Vagina (tissue), 2 donors: Measurements from ENCODE around the gene USP21. TPM values are rescaled to one million over a fixed set of nuclear protein-coding genes. Genes with fewer than 3 reads are reported as not detected.
A peak's percentile ranks its signal among the peaks of the same experiment; 100 is the strongest.

ENCODE experiments used
- DNase-seq, 2 donors: peaks; one replicate each; pipeline ENCODE4 v3.0.0-alpha.2; 2017; ENCODE audit errors: extremely low spot score in 2 of 2
- H3K27ac ChIP-seq: fragments of 200-600 bp; sonication (generic); one replicate; pipeline ENCODE4 v1.5.1; 2019
- H3K27me3 ChIP-seq: fragments of 200-600 bp; sonication (generic); one replicate; pipeline ENCODE4 v1.5.1; 2019
- H3K36me3 ChIP-seq, 2 donors: fragments of 200-600 bp; sonication (generic); one replicate each; pipeline ENCODE4 v1.5.1; 2017 to 2019
- H3K4me1 ChIP-seq: fragments of 200-600 bp; sonication (generic); one replicate; pipeline ENCODE4 v1.5.1; 2019
- H3K4me3 ChIP-seq, 2 donors: fragments of 200-600 bp; sonication (generic); 1 replicate in 1 of 2; 2 replicates in 1 of 2; pipeline ENCODE4 v1.5.1; 2016 to 2019
- H3K9me3 ChIP-seq: fragments of 200-600 bp; sonication (generic); one replicate; pipeline ENCODE4 v1.5.1; 2019
- POLR2A ChIP-seq, 2 donors: fragments of 450-650 bp; IDR thresholded peaks; one replicate each; pipeline ENCODE4 v1.6.1; 2017; ENCODE audit warnings: antibody characterized with exemption in 2 of 2, mild to moderate bottlenecking in 2 of 2, moderate library complexity in 2 of 2
- POLR2AphosphoS5 ChIP-seq, 2 donors: sonication (generic); formaldehyde crosslinking; IDR thresholded peaks; one replicate each; pipeline ENCODE4 v1.9.0; 2017; ENCODE audit warnings: antibody characterized with exemption in 2 of 2, mild to moderate bottlenecking in 2 of 2, low read depth in 1 of 2; ENCODE audit not compliant: insufficient read depth in 1 of 2
- intact Hi-C: fragments of 100-400 bp; cut with DNase I; formaldehyde crosslinking; loops from one replicate; pipeline ENCODE4 v1.15.1; 2023
- total RNA-seq: library from RNA; depleted of rRNA; stranded (reverse); fragments of >200 nt; gene quantifications from one replicate; pipeline ENCODE4 v1.2.3, GENCODE V29; 2016
- TF ChIP-seq, protein P1 (sequence below), 3 experiments: fragments of 450-650 bp in 2 of 3; fragments of 200-600 bp in 1 of 3; sonication (generic) in 1 of 3; IDR thresholded peaks; one replicate each; pipeline ENCODE4 v1.5.1; 2017 to 2019; ENCODE audit warnings: antibody characterized with exemption in 3 of 3, mild to moderate bottlenecking in 2 of 3, moderate library complexity in 2 of 3

The USP21 gene
- total RNA-seq, 1 donor from 2014 or later: 19.4 TPM

- H3K36me3 ChIP-seq: peaks cover 0 to 3% of the 10 kb centered on the region in 2 donors
- intact Hi-C loops: no loop called here
- no peak for DNase-seq
- TF ChIP-seq POLR2A (IDR thresholded peaks at IDR 0.05): no peak
- no peaks in the 10 kb centered on the region for H3K9me3 ChIP-seq
- no peak overlapping the region for H3K4me3 ChIP-seq
- H3K27ac ChIP-seq: peak overlapping the region; percentile 60
- peaks cover 30% of the 10 kb centered on the region for H3K4me1 ChIP-seq
- H3K27me3 ChIP-seq: no peaks in the 10 kb centered on the region
These were observed 26.5 kb downstream of the USP21 start for GRCh38 chr1:161185732-161186311.

GRCh38 chr1:161187311-161187710, 28.0 kb downstream of the USP21 start:
- Histone ChIP-seq H3K9me3 (no peaks in the 10 kb centered on the region), H3K27ac (peak overlapping the region; percentile 60), H3K4me1 (peaks cover 31% of the 10 kb centered on the region), H3K4me3 (no peak overlapping the region), H3K27me3 (no peaks in the 10 kb centered on the region), H3K36me3 (peaks cover 0 to 8% of the 10 kb centered on the region in 2 donors)
- intact Hi-C loops: no loop called here
- TF ChIP-seq, protein P1, sequence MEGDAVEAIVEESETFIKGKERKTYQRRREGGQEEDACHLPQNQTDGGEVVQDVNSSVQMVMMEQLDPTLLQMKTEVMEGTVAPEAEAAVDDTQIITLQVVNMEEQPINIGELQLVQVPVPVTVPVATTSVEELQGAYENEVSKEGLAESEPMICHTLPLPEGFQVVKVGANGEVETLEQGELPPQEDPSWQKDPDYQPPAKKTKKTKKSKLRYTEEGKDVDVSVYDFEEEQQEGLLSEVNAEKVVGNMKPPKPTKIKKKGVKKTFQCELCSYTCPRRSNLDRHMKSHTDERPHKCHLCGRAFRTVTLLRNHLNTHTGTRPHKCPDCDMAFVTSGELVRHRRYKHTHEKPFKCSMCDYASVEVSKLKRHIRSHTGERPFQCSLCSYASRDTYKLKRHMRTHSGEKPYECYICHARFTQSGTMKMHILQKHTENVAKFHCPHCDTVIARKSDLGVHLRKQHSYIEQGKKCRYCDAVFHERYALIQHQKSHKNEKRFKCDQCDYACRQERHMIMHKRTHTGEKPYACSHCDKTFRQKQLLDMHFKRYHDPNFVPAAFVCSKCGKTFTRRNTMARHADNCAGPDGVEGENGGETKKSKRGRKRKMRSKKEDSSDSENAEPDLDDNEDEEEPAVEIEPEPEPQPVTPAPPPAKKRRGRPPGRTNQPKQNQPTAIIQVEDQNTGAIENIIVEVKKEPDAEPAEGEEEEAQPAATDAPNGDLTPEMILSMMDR (IDR thresholded peaks at IDR 0.05): no peak
- TF ChIP-seq POLR2A (IDR thresholded peaks at IDR 0.05) (no peak), POLR2AphosphoS5 (IDR thresholded peaks at IDR 0.05; ENCODE audit: insufficient read depth in 1 of 2, low read depth in 1 of 2) (no peak)
- no peak for DNase-seq

DNA sequence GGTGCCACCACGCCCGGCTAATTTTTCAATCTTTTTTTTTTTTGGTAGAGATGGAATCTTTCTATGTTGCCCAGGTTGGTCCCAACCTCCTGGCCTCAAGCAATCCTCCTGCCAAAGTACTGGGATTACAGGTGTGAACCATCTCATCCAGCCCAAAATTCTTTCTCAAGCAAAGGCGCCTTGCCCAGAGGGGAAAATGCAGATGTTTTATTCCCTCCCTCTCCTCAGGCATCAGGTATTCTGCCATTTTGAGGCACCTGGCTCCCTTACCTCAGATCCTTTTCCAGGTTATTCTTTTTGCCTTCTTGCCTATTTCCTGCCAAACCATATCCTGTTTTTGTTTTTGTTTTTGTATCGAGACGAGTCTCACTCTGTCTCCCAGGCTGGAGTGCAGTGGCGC, 29.1 kb downstream of the USP21 start:
- intact Hi-C loops: no loop called here
- Histone ChIP-seq H3K9me3 (no peaks in the 10 kb centered on the region), H3K36me3 (peaks cover 0 to 14% of the 10 kb centered on the region in 2 donors), H3K4me1 (peaks cover 31% of the 10 kb centered on the region), H3K4me3 (no peak overlapping the region), H3K27ac (no peak overlapping the region), H3K27me3 (no peaks in the 10 kb centered on the region)
- no peak for TF ChIP-seq POLR2AphosphoS5 (IDR thresholded peaks at IDR 0.05; ENCODE audit: insufficient read depth in 1 of 2, low read depth in 1 of 2)
- no peak for TF ChIP-seq POLR2A (IDR thresholded peaks at IDR 0.05)
- TF ChIP-seq, protein P1 (IDR thresholded peaks at IDR 0.05): no peak
- DNase-seq: no peak

- Histone ChIP-seq H3K4me3 (no peak overlapping the region), H3K4me1 (peaks cover 37% of the 10 kb centered on the region), H3K27ac (no peak overlapping the region), H3K36me3 (peaks cover 0 to 16% of the 10 kb centered on the region in 2 donors), H3K27me3 (no peaks in the 10 kb centered on the region), H3K9me3 (no peaks in the 10 kb centered on the region)
- no peak for DNase-seq
- TF ChIP-seq, protein P1 (IDR thresholded peaks at IDR 0.05): no peak
- TF ChIP-seq POLR2AphosphoS5 (IDR thresholded peaks at IDR 0.05; ENCODE audit: insufficient read depth in 1 of 2, low read depth in 1 of 2) (no peak), POLR2A (IDR thresholded peaks at IDR 0.05) (no peak)
- intact Hi-C loops: no loop called here
These were observed 29.7 kb downstream of the USP21 start for GRCh38 chr1:161189036-161189435.

GRCh38 chr1:161190962-161191521, 31.7 kb downstream of the USP21 start:
- intact Hi-C loops: loop anchor here (10.0 kb wide), 1 partner anchor 194 kb away; no protein-coding TSS in a partner anchor
- Histone ChIP-seq H3K27me3 (no peaks in the 10 kb centered on the region), H3K27ac (peak overlapping the region; percentile 20), H3K4me3 (no peak overlapping the region), H3K4me1 (peaks cover 32% of the 10 kb centered on the region), H3K36me3 (peaks cover 0 to 16% of the 10 kb centered on the region in 2 donors), H3K9me3 (no peaks in the 10 kb centered on the region)
- DNase-seq: no peak
- TF ChIP-seq POLR2AphosphoS5 (IDR thresholded peaks at IDR 0.05; ENCODE audit: insufficient read depth in 1 of 2, low read depth in 1 of 2) (peak in 1 of 2 donors; percentile 64), POLR2A (IDR thresholded peaks at IDR 0.05) (no peak)
- TF ChIP-seq, protein P1 (IDR thresholded peaks at IDR 0.05): no peak
